NCI-H2029 treated with DMSO at 0.1 percent for 48 hours (cell line): ENCODE data around the gene CD300E.
"Not testable (repeated sequence)": the region's sequence is repeated elsewhere in the genome, so short reads cannot be mapped to it uniquely, and the experiment has no call there.

ENCODE experiments used
- DNase-seq: peaks from one replicate; lab custom pipeline; 2025; lab: John Stamatoyannopoulos, UW

The CD300E gene

DNA sequence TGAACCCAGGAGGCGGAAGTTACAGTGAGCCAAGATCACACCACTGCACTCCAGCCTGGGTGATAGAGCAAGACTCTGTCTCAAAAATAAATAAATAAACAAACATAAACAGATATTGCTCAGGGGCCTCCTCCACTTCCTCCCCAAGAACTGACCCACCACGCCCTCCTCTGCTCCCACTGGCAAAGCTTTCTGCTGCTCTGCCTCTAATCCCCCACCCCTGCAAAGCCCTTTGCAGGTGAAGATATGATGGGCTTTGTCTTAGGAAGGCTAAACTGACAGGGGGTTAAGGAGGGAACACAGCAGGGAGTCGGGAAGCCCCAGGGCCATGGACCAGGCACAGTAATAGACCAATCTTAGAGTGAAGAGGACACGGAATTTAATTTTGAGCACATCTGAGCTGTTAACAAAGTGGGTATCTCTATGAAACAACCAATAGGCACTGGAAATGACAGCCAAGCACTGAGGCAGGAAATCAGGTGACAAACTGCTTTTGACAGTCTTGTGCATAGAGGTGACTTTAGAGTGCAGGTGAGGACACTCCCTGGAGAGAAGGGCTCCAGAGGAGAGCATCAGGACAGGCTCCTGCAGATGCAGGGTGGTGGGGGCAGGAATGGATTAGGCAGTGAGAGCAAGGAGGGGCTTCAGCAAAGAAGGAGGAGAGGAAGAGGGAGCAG lies 25.1 kb downstream of the CD300E start:
- DNase-seq: no peak

DNA sequence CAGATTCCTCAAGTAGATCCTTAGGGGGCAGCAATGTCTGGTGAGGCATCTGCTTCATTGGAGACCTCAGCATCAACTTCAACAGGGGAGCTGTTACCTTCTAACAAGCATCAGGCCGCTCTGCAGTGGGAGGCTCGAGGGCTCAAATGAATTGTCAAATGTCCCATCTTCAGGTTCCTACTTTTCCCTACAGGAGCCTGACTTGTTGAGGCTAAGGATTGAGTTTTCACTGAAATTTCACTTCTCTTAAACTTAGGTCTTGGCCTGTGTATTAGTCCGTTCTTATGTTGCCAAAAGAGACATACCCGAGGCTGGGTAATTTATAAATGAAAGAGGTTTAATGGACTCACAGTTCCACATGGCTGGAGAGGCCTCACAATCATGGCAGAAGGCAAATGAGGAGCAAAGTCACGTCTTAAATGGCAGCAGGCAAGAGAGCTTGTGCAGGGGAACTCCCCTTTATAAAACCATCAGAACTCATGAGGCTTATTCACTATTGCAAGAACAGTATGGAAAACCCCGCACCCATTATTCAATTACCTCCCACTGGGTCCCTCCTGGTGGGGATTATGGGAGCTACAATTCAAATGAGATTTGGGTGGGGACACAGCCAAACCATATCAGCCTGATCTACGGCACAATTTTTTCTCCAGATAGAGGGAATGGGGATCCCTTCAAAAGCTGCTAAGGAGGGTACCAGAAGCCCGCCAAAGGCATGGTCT lies 26.3 kb downstream of the CD300E start:
- no peak for DNase-seq

GRCh38 chr17:74595037-74595750 lies 28.3 kb downstream of the CD300E start:
- DNase-seq: no peak

DNA sequence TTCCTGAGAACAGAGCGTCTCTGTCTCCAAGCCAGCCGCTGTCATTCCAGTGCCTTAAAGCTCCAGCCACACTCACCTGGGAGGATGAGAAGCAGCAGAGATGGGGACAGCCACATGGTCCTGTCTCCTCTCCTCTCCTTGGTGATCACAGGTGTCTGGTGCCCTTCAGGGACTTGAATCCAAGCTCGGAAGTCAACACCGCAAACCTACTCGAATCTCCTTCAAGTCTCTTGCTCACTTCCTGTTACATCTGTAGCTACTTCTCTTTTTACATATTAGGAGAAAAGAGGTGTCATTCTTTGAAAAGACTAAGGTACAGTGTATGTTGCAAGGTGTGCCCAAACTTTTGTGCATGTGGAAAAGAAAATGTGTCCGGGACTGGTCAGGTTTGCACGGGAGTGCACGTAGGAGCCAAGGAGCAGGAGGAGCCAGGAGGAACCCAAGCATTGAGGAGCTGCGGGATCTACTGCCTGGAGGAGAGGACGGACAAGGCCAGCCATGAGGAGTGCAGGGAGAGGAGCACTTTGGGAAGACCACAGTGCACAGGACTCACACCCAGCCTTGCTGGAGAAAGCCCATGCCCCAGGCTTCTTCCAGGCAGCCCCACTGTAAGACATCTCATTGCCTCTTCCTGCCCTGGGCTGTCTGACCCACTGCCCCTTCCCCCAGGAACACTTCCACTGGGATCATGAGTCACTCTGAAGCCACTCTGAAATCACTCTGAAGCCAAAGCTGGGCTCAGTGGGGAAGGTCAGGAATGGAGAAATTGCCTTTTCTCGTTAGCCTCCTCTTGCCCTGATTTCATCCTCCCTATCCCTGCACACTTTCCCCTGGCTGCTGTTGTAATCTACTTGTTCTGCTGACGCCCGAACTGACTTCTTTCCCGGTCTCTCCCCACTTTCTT lies 31.2 kb downstream of the CD300E start, which contains the start of gene CD300LD:
Gene CD300LD, minus strand, starts transcription at position 197 of the 904 bp plus-strand sequence. Its CDS starts 81 bp downstream, at position 116.
- no peak for DNase-seq

GRCh38 chr17:74591503-74591902 lies 32.0 kb downstream of the CD300E start:
- DNase-seq: no peak

DNA sequence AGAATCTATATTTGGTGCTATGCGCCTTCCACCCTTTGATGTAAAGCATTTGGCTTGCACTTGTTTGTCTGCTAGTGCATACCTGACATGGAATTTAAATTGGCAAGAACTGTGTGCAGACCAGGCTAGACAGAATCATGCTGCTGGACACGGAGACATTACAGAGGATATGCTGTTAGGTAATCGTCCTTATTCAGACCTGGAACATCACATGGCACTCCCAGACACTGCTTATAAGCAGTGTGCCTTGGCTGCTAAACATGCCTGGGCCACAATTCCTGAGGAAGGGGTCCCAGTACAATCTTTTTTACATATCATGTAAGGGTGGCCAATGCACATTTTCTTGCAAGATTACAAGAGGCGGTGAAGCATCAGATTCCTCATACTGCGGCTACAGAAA lies 37.8 kb downstream of the CD300E start:
- no peak for DNase-seq

- DNase-seq: no peak
Observed at GRCh38 chr17:74584292-74585060, 39.1 kb downstream of the CD300E start.

- DNase-seq: no peak
Observed at GRCh38 chr17:74582633-74583032, 40.9 kb downstream of the CD300E start.

- DNase-seq: no peak
Observed at GRCh38 chr17:74579900-74580299, 43.6 kb downstream of the CD300E start.

- DNase-seq: no peak
Observed at GRCh38 chr17:74578979-74579378, 44.6 kb downstream of the CD300E start.

GRCh38 chr17:74574489-74575142 lies 48.9 kb downstream of the CD300E start:
- no peak for DNase-seq

DNA sequence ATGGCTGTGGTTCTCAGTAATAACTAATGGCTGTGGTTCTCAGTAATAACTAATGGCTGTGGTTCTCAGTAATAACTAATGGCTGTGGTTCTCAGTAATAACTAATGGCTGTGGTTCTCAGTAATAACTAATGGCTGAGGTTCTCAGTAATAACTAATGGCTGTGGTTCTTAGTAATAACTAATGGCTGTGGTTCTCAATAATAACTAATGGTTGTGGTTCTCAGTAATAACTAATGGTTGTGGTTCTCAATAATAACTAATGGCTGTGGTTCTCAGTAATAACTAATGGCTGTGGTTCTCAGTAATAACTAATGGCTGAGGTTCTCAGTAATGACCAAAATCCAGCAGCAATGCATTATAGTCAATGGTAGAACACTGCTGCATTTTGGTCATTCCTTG lies 49.9 kb downstream of the CD300E start:
- DNase-seq: not testable (repeated sequence)

- no peak for DNase-seq
Observed at GRCh38 chr17:74573169-74573568, 50.4 kb downstream of the CD300E start.

GRCh38 chr17:74571621-74572270 lies 51.8 kb downstream of the CD300E start:
- DNase-seq: no peak

GRCh38 chr17:74569020-74570003 lies 54.2 kb downstream of the CD300E start:
- no peak for DNase-seq

DNA sequence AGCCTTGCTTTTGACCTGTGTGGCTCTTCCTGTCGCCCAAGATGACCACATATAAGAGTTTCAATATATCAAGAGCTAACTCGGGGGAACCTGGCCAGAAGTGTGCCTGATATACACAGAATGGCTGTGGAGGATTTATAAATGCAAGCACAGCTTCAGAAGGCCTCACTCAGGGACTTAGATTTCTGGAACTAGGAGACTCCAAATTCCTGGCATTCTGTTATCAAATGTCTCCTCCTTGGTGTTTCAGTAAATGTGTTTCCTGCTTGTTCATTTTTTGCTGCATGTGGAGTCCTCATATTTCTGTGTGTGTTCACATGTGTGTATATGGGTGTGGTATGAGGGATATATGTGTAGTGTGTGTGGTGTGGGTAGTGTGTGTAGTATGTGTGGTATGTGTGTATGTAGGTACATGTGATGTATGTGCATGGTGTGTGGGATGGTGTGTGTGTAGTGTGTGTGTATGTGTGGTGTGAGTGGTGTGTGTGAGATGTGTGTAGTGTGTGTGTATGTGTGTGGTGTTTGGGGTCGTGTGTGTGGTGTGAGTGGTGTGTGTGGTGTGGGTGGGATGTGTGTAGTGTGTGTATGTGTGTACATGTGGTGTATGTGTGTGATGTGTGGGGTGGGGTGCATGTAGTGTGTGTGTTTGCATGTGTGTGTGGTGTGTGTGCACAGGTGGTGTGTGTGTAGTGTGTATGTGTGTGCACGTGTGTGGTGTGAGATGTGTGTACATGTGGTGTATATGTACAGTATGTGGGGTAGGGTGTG lies 55.2 kb downstream of the CD300E start:
- no peak for DNase-seq

DNA sequence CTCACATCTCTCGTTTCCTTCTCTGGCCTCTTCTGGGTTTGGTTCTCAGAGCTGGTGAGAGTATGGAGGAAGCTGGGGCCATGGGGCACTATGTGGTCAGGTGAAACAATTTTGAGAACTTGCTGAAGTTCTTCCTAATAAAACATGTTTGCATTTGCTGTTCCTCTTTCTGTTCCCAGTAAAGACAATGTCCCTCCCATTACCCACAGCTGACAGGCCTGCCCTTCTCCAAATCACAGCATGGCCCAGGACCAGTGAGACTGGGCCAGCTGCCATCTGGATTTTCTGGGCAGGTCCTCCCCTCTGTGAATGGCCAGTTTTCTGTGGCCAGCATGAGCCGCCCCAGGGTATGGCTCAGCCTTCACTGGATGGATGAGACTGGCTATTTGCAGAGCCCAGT lies 56.1 kb downstream of the CD300E start, which contains the start of gene CD300H:
Gene CD300H, minus strand, starts transcription at position 113 of the 400 bp plus-strand sequence.
- DNase-seq: no peak
